ENCODE measurements around the gene CRYZL1. TPM values are rescaled to one million over a fixed set of nuclear protein-coding genes. Genes with fewer than 3 reads are reported as not detected.
A peak's percentile ranks its signal among the peaks of the same experiment; 100 is the strongest.

CRYZL1 gene
- polyA plus RNA-seq (34.5 to 48.9 TPM (median 35.7 TPM) in 3 replicates), polyA minus RNA-seq (10.2 to 33.5 TPM (median 23.7 TPM) in 3 replicates)
- 34.1 TPM for polyA plus RNA-seq (2011; ENCODE audit: low read depth)
- polyA plus RNA-seq (2011; cell fraction: cytosol; rRNA removed), result 20.9 and 31.8 TPM in 2 replicates
- polyA plus RNA-seq (2011; cell fraction: nucleus; rRNA removed), result 51.0 and 67.5 TPM in 2 replicates
- polyA plus RNA-seq (2012; ENCODE audit: low replicate concordance), result 19.9 and 22.7 TPM in 2 replicates
- polyA minus RNA-seq (2011; cell fraction: cytosol; rRNA and poly(A)+ RNA removed), result 9.4 TPM
- polyA minus RNA-seq (2011; cell fraction: nucleus; rRNA and poly(A)+ RNA removed), result 23.1 and 33.2 TPM in 2 replicates

DNA sequence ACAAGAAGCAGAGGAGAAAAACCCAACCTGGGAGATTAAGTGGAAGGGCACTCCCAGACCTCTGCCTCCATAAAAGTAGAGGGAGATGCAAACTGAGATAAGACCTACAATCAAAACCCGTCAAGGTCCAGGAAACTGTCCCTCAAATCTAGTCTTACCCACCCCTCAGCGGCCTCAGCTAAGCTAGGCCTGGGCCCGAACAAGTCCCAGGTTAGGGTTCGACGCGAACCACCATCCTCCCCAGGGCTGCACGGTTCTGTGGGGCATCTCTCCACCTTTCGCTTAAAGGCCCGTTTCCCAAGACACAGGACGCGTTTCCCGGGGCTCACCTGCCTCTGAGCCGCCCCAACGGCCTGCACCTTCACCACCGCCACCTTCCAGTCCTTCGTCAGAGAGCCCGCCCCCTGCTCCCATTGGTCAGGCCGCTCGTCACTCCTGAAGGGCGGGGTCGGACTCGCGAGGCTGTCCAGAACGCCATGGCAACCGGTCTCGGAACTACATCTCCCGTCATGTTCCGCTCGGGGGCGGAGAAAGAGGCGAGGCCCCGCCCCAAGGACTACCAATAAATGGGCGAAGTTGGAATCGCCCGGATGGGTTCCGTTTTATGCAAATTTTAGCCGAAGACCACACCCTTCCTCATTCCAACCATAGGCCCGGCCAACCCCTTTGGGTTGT, at the start of gene CRYZL1:
CRYZL1 (minus strand) TSS at position 390 of the 675 bp plus-strand sequence. CDS start 10,190 bp downstream, outside the sequence.
- peak; percentile 91 for FAIRE-seq
- peaks cover 26% of the 10 kb centered on the region for H3K4me1 ChIP-seq (ENCODE audit: control insufficient read depth, extremely low read depth, insufficient read depth, low read length)
- dilution Hi-C loops (cut with MboI; ENCODE audit: extremely low pct_ligation_motif_present, low sequenced_read_pairs), result no loop called here

DNA sequence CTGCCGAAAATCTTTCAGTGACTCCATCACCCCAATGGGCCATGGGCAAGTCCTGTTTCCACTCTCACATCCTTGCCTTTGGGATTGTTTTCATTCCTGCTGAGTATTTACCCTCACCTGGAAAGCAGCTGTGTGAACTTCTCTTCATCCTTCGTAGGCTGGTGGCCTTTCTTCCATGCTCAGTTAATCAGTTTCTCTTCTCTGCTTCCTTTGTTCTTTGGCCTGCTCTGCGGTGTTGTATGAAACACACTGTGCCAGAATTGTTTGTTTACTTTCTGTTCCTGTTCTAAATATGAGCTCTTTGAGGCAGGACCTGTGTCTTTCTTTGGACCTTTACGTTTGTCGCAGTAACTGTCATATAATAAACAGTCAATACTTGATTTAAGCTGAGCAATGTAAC, 49.3 kb upstream of the CRYZL1 start:
- Histone ChIP-seq H3K9ac (ENCODE audit: control insufficient read depth, extremely low read depth, insufficient read depth, low read length) (no peak overlapping the region), H3K4me2 (ENCODE audit: control insufficient read depth, extremely low read depth, insufficient read depth, low read depth, low read length) (no peak overlapping the region), H3K4me3 (ENCODE audit: control insufficient read depth in 2 of 3, extremely low read depth in 1 of 3, insufficient read depth in 2 of 3, low read depth in 1 of 3, low read length in 3 of 3) (no peak overlapping the region), H3K27me3 (ENCODE audit: control insufficient read depth, extremely low read depth, insufficient read depth, low read length) (no peaks in the 10 kb centered on the region), H3K9me1 (ENCODE audit: control insufficient read depth, extremely low read depth, insufficient read depth, low read length) (no peaks in the 10 kb centered on the region), H3K36me3 (ENCODE audit: control insufficient read depth in 2 of 2, extremely low read depth in 1 of 2, insufficient read depth in 2 of 2, low read length in 2 of 2) (no peaks in the 10 kb centered on the region), H3K9me3 (ENCODE audit: control insufficient read depth, low read depth, low read length) (no peaks in the 10 kb centered on the region), H3K79me2 (ENCODE audit: control insufficient read depth, insufficient read depth, low read length) (peaks cover 74% of the 10 kb centered on the region), H3K27ac (ENCODE audit: control insufficient read depth, insufficient read depth, low read length) (no peak overlapping the region), H3K4me1 (ENCODE audit: control insufficient read depth, extremely low read depth, insufficient read depth, low read length) (peaks cover 10% of the 10 kb centered on the region), H4K20me1 (ENCODE audit: control insufficient read depth, extremely low read depth, insufficient read depth, low read length) (no peaks in the 10 kb centered on the region), H2AFZ (ENCODE audit: control insufficient read depth, low read length) (no peak overlapping the region)
- dilution Hi-C loops (cut with MboI; ENCODE audit: extremely low pct_ligation_motif_present, low sequenced_read_pairs), result no loop called here
- FAIRE-seq (no peak), DNase-seq (ENCODE audit: low read depth, low spot score) (no peak)
- TF ChIP-seq, protein P1, sequence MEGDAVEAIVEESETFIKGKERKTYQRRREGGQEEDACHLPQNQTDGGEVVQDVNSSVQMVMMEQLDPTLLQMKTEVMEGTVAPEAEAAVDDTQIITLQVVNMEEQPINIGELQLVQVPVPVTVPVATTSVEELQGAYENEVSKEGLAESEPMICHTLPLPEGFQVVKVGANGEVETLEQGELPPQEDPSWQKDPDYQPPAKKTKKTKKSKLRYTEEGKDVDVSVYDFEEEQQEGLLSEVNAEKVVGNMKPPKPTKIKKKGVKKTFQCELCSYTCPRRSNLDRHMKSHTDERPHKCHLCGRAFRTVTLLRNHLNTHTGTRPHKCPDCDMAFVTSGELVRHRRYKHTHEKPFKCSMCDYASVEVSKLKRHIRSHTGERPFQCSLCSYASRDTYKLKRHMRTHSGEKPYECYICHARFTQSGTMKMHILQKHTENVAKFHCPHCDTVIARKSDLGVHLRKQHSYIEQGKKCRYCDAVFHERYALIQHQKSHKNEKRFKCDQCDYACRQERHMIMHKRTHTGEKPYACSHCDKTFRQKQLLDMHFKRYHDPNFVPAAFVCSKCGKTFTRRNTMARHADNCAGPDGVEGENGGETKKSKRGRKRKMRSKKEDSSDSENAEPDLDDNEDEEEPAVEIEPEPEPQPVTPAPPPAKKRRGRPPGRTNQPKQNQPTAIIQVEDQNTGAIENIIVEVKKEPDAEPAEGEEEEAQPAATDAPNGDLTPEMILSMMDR (optimal IDR thresholded peaks at IDR 0.05 in 1 of 3, IDR thresholded peaks at IDR 0.05 in 1 of 3, conservative IDR thresholded peaks at IDR 0.05 in 1 of 3; ENCODE audit: extremely low read depth in 1 of 3, insufficient read depth in 2 of 3, low read length in 3 of 3), result no peak
- no peak for TF ChIP-seq EZH2 (IDR thresholded peaks at IDR 0.05; ENCODE audit: low read length)

More for the DNA sequence above, at the start of gene CRYZL1:
- TF ChIP-seq, protein P1 (optimal IDR thresholded peaks at IDR 0.05 in 1 of 3, IDR thresholded peaks at IDR 0.05 in 1 of 3, conservative IDR thresholded peaks at IDR 0.05 in 1 of 3; ENCODE audit: extremely low read depth in 1 of 3, insufficient read depth in 2 of 3, low read length in 3 of 3), result no peak
- no peak for TF ChIP-seq EZH2 (IDR thresholded peaks at IDR 0.05; ENCODE audit: low read length)
- no peaks in the 10 kb centered on the region for H3K9me3 ChIP-seq (ENCODE audit: control insufficient read depth, low read depth, low read length)
- DNase-seq (ENCODE audit: low read depth, low spot score), result peak; percentile 99
- peak within 1 kb of the TSS; percentile 93 for H3K9ac ChIP-seq (ENCODE audit: control insufficient read depth, extremely low read depth, insufficient read depth, low read length)
- H3K27me3 ChIP-seq (ENCODE audit: control insufficient read depth, extremely low read depth, insufficient read depth, low read length), result no peaks in the 10 kb centered on the region
- H3K4me3 ChIP-seq (ENCODE audit: control insufficient read depth in 2 of 3, extremely low read depth in 1 of 3, insufficient read depth in 2 of 3, low read depth in 1 of 3, low read length in 3 of 3), result peak within 1 kb of the TSS; percentile 88 to 96 (median 91)
- peaks cover 71% of the 10 kb centered on the region for H3K79me2 ChIP-seq (ENCODE audit: control insufficient read depth, insufficient read depth, low read length)
- H3K4me2 ChIP-seq (ENCODE audit: control insufficient read depth, extremely low read depth, insufficient read depth, low read depth, low read length), result peak within 1 kb of the TSS; percentile 80
- H3K27ac ChIP-seq (ENCODE audit: control insufficient read depth, insufficient read depth, low read length), result peak within 1 kb of the TSS; percentile 93
- H2AFZ ChIP-seq (ENCODE audit: control insufficient read depth, low read length), result peak within 1 kb of the TSS; percentile 99
- H3K9me1 ChIP-seq (ENCODE audit: control insufficient read depth, extremely low read depth, insufficient read depth, low read length), result no peaks in the 10 kb centered on the region
- H3K36me3 ChIP-seq (ENCODE audit: control insufficient read depth in 2 of 2, extremely low read depth in 1 of 2, insufficient read depth in 2 of 2, low read length in 2 of 2), result no peaks in the 10 kb centered on the region
- no peaks in the 10 kb centered on the region for H4K20me1 ChIP-seq (ENCODE audit: control insufficient read depth, extremely low read depth, insufficient read depth, low read length)
